GM18867 (cell line): ENCODE results near the gene EID2B.

ENCODE experiments used
- ATAC-seq: cut with Tn5 transposase; IDR thresholded peaks from one replicate; pipeline ENCODE4 v1.9.1; 2021; ENCODE audit warnings: mild to moderate bottlenecking, moderate library complexity; ENCODE audit not compliant: unreplicated experiment

Gene EID2B

GRCh38 chr19:39533003-39533512 lies 406 bp upstream of the EID2B start:
- no peak for ATAC-seq

- no peak for ATAC-seq
These were observed 819 bp downstream of the EID2B start for GRCh38 chr19:39531834-39532232.

GRCh38 chr19:39525205-39525604 lies 7.4 kb downstream of the EID2B start:
- no peak for ATAC-seq

GRCh38 chr19:39524495-39524894 lies 8.2 kb downstream of the EID2B start:
- ATAC-seq, result no peak

- no peak for ATAC-seq
These were observed 11.8 kb downstream of the EID2B start for GRCh38 chr19:39520541-39521484.

GRCh38 chr19:39518975-39519374 lies 13.7 kb downstream of the EID2B start:
- ATAC-seq, result no peak

- no peak for ATAC-seq
These were observed 14.2 kb downstream of the EID2B start for GRCh38 chr19:39518458-39518857.

- no peak for ATAC-seq
These were observed 15.2 kb downstream of the EID2B start for GRCh38 chr19:39517432-39517831.

GRCh38 chr19:39516270-39516669 lies 16.4 kb downstream of the EID2B start:
- ATAC-seq, result no peak

GRCh38 chr19:39515551-39516191 lies 17.0 kb downstream of the EID2B start:
- ATAC-seq, result no peak

GRCh38 chr19:39514840-39515550 lies 17.7 kb downstream of the EID2B start, which contains the start of gene SELENOV:
SELENOV (plus strand) TSS chr19:39515139; CDS start chr19:39515213, 74 bp downstream.
- no peak for ATAC-seq

GRCh38 chr19:39512988-39513387 lies 19.7 kb downstream of the EID2B start:
- ATAC-seq, result no peak

- no peak for ATAC-seq
These were observed 23.4 kb downstream of the EID2B start for GRCh38 chr19:39509233-39509632.

- no peak for ATAC-seq
These were observed 24.0 kb downstream of the EID2B start for GRCh38 chr19:39508629-39509028.

GRCh38 chr19:39507715-39508364 lies 24.8 kb downstream of the EID2B start:
- no peak for ATAC-seq

GRCh38 chr19:39506944-39507714 lies 25.5 kb downstream of the EID2B start:
- ATAC-seq, result no peak

- ATAC-seq, result no peak
These were observed 26.1 kb downstream of the EID2B start for GRCh38 chr19:39506598-39506943.

GRCh38 chr19:39502640-39503417 lies 29.8 kb downstream of the EID2B start:
- ATAC-seq, result no peak

GRCh38 chr19:39501340-39501739 lies 31.3 kb downstream of the EID2B start:
- ATAC-seq, result no peak
